ENCODE measurements around the gene MRPL51. TPM values are rescaled to one million over a fixed set of nuclear protein-coding genes. Genes with fewer than 3 reads are reported as not detected.

The MRPL51 gene
- total RNA-seq, 2 donors from 2014 or later, result 40.6 to 51.7 TPM

DNA sequence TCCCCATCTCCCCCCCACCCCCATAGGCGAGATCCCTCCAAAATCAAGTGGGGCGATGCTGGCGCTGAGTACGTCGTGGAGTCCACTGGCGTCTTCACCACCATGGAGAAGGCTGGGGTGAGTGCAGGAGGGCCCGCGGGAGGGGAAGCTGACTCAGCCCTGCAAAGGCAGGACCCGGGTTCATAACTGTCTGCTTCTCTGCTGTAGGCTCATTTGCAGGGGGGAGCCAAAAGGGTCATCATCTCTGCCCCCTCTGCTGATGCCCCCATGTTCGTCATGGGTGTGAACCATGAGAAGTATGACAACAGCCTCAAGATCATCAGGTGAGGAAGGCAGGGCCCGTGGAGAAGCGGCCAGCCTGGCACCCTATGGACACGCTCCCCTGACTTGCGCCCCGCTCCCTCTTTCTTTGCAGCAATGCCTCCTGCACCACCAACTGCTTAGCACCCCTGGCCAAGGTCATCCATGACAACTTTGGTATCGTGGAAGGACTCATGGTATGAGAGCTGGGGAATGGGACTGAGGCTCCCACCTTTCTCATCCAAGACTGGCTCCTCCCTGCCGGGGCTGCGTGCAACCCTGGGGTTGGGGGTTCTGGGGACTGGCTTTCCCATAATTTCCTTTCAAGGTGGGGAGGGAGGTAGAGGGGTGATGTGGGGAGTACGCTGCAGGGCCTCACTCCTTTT, 44.0 kb upstream of the MRPL51 start:
- TF ChIP-seq, protein P1, sequence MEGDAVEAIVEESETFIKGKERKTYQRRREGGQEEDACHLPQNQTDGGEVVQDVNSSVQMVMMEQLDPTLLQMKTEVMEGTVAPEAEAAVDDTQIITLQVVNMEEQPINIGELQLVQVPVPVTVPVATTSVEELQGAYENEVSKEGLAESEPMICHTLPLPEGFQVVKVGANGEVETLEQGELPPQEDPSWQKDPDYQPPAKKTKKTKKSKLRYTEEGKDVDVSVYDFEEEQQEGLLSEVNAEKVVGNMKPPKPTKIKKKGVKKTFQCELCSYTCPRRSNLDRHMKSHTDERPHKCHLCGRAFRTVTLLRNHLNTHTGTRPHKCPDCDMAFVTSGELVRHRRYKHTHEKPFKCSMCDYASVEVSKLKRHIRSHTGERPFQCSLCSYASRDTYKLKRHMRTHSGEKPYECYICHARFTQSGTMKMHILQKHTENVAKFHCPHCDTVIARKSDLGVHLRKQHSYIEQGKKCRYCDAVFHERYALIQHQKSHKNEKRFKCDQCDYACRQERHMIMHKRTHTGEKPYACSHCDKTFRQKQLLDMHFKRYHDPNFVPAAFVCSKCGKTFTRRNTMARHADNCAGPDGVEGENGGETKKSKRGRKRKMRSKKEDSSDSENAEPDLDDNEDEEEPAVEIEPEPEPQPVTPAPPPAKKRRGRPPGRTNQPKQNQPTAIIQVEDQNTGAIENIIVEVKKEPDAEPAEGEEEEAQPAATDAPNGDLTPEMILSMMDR (IDR thresholded peaks at IDR 0.05), result no peak
- H3K27ac ChIP-seq, result peak overlapping the region; percentile 96 to 97
- no peaks in the 10 kb centered on the region for H3K27me3 ChIP-seq (replicated peaks; ENCODE audit: insufficient read depth)
- peaks cover 21% of the 10 kb centered on the region for H3K36me3 ChIP-seq
- DNase-seq (ENCODE audit: low spot score), result no peak
- no peak for ATAC-seq (ENCODE audit: insufficient number of reproducible peaks, low FRiP score, low read depth)
- H3K4me3 ChIP-seq, result peak overlapping the region; percentile 12
- H3K9me3 ChIP-seq, result no peaks in the 10 kb centered on the region
- peaks cover 27 to 60% of the 10 kb centered on the region in 2 donors for H3K4me1 ChIP-seq (ENCODE audit: control insufficient read depth in 1 of 2, low read depth in 2 of 2)

DNA sequence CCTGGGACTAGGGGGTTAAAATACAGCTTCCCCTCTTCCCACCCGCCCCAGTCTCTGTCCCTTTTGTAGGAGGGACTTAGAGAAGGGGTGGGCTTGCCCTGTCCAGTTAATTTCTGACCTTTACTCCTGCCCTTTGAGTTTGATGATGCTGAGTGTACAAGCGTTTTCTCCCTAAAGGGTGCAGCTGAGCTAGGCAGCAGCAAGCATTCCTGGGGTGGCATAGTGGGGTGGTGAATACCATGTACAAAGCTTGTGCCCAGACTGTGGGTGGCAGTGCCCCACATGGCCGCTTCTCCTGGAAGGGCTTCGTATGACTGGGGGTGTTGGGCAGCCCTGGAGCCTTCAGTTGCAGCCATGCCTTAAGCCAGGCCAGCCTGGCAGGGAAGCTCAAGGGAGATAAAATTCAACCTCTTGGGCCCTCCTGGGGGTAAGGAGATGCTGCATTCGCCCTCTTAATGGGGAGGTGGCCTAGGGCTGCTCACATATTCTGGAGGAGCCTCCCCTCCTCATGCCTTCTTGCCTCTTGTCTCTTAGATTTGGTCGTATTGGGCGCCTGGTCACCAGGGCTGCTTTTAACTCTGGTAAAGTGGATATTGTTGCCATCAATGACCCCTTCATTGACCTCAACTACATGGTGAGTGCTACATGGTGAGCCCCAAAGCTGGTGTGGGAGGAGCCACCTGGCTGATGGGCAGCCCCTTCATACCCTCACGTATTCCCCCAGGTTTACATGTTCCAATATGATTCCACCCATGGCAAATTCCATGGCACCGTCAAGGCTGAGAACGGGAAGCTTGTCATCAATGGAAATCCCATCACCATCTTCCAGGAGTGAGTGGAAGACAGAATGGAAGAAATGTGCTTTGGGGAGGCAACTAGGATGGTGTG, 43.1 kb upstream of the MRPL51 start:
- peaks cover 21% of the 10 kb centered on the region for H3K36me3 ChIP-seq
- H3K4me1 ChIP-seq (ENCODE audit: control insufficient read depth in 1 of 2, low read depth in 2 of 2), result peaks cover 26 to 60% of the 10 kb centered on the region in 2 donors
- TF ChIP-seq, protein P1 (IDR thresholded peaks at IDR 0.05), result no peak
- H3K27ac ChIP-seq, result peak overlapping the region; percentile 96 to 97
- no peaks in the 10 kb centered on the region for H3K9me3 ChIP-seq
- no peak for DNase-seq (ENCODE audit: low spot score)
- no peak for ATAC-seq (ENCODE audit: insufficient number of reproducible peaks, low FRiP score, low read depth)
- H3K4me3 ChIP-seq, result peak overlapping the region; percentile 93
- H3K27me3 ChIP-seq (replicated peaks; ENCODE audit: insufficient read depth), result no peaks in the 10 kb centered on the region

DNA sequence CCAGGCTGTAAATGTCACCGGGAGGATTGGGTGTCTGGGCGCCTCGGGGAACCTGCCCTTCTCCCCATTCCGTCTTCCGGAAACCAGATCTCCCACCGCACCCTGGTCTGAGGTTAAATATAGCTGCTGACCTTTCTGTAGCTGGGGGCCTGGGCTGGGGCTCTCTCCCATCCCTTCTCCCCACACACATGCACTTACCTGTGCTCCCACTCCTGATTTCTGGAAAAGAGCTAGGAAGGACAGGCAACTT, 42.6 kb upstream of the MRPL51 start:
- H3K9me3 ChIP-seq, result no peaks in the 10 kb centered on the region
- peak overlapping the region; percentile 93 for H3K4me3 ChIP-seq
- H3K4me1 ChIP-seq (ENCODE audit: control insufficient read depth in 1 of 2, low read depth in 2 of 2), result peaks cover 26 to 54% of the 10 kb centered on the region in 2 donors
- peak overlapping the region; percentile 96 to 97 for H3K27ac ChIP-seq
- no peaks in the 10 kb centered on the region for H3K27me3 ChIP-seq (replicated peaks; ENCODE audit: insufficient read depth)
- DNase-seq (ENCODE audit: low spot score) (no peak), ATAC-seq (ENCODE audit: insufficient number of reproducible peaks, low FRiP score, low read depth) (no peak)
- peaks cover 26% of the 10 kb centered on the region for H3K36me3 ChIP-seq
- TF ChIP-seq, protein P1 (IDR thresholded peaks at IDR 0.05), result no peak

DNA sequence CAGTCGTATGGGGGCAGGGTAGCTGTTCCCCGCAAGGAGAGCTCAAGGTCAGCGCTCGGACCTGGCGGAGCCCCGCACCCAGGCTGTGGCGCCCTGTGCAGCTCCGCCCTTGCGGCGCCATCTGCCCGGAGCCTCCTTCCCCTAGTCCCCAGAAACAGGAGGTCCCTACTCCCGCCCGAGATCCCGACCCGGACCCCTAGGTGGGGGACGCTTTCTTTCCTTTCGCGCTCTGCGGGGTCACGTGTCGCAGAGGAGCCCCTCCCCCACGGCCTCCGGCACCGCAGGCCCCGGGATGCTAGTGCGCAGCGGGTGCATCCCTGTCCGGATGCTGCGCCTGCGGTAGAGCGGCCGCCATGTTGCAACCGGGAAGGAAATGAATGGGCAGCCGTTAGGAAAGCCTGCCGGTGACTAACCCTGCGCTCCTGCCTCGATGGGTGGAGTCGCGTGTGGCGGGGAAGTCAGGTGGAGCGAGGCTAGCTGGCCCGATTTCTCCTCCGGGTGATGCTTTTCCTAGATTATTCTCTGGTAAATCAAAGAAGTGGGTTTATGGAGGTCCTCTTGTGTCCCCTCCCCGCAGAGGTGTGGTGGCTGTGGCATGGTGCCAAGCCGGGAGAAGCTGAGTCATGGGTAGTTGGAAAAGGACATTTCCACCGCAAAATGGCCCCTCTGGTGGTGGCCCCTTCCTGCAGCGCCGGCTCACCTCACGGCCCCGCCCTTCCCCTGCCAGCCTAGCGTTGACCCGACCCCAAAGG, 42.1 kb upstream of the MRPL51 start:
- peak overlapping the region; percentile 96 to 97 for H3K27ac ChIP-seq
- no peaks in the 10 kb centered on the region for H3K27me3 ChIP-seq (replicated peaks; ENCODE audit: insufficient read depth)
- peak overlapping the region; percentile 93 for H3K4me3 ChIP-seq
- ATAC-seq (ENCODE audit: insufficient number of reproducible peaks, low FRiP score, low read depth), result peak; percentile 34
- H3K4me1 ChIP-seq (ENCODE audit: control insufficient read depth in 1 of 2, low read depth in 2 of 2), result peaks cover 26 to 49% of the 10 kb centered on the region in 2 donors
- TF ChIP-seq, protein P1 (IDR thresholded peaks at IDR 0.05), result no peak
- DNase-seq (ENCODE audit: low spot score), result no peak
- H3K36me3 ChIP-seq, result peaks cover 31% of the 10 kb centered on the region
- H3K9me3 ChIP-seq, result no peaks in the 10 kb centered on the region

DNA sequence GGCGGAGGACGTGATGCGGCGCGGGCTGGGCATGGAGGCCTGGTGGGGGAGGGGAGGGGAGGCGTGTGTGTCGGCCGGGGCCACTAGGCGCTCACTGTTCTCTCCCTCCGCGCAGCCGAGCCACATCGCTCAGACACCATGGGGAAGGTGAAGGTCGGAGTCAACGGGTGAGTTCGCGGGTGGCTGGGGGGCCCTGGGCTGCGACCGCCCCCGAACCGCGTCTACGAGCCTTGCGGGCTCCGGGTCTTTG, 41.6 kb upstream of the MRPL51 start:
- Histone ChIP-seq H3K36me3 (peaks cover 34% of the 10 kb centered on the region), H3K27ac (peak overlapping the region; percentile 96 to 97), H3K4me3 (peak overlapping the region; percentile 93), H3K4me1 (ENCODE audit: control insufficient read depth in 1 of 2, low read depth in 2 of 2) (peaks cover 26 to 44% of the 10 kb centered on the region in 2 donors), H3K27me3 (replicated peaks; ENCODE audit: insufficient read depth) (no peaks in the 10 kb centered on the region), H3K9me3 (no peaks in the 10 kb centered on the region)
- DNase-seq (ENCODE audit: low spot score), result no peak
- peak; percentile 18 for ATAC-seq (ENCODE audit: insufficient number of reproducible peaks, low FRiP score, low read depth)
- TF ChIP-seq, protein P1 (IDR thresholded peaks at IDR 0.05), result no peak

Measured in thoracic aorta (tissue), 2 donors.